KMS-11 (cell line): ENCODE results near the gene BTBD17.

ENCODE experiments used
- H2AFZ ChIP-seq: fragments of 200-600 bp; sonication (generic); 2 replicates; pipeline ENCODE4 v1.6.1; 2016; ENCODE audit warnings: antibody characterized with exemption, mixed run types, low read depth
- H3K27ac ChIP-seq: fragments of 200-600 bp; sonication (generic); 2 replicates; pipeline ENCODE4 v1.6.1; 2016; ENCODE audit warnings: mild to moderate bottlenecking, mixed run types
- H3K27me3 ChIP-seq: fragments of 200-600 bp; sonication (generic); 2 replicates; pipeline ENCODE4 v1.6.1; 2017; ENCODE audit warnings: mild to moderate bottlenecking, low read depth, mixed run types, moderate library complexity; ENCODE audit not compliant: insufficient read depth
- H3K36me3 ChIP-seq: fragments of 200-600 bp; sonication (generic); 2 replicates; pipeline ENCODE4 v1.6.1; 2017; ENCODE audit warnings: mild to moderate bottlenecking, mixed run types; ENCODE audit not compliant: insufficient read depth
- H3K4me1 ChIP-seq: fragments of 200-600 bp; sonication (generic); 2 replicates; pipeline ENCODE4 v1.6.1; 2016; ENCODE audit warnings: mild to moderate bottlenecking, low read depth, mixed run types; ENCODE audit not compliant: poor library complexity, severe bottlenecking
- H3K4me2 ChIP-seq: fragments of 200-600 bp; sonication (generic); 2 replicates; pipeline ENCODE4 v1.7.0; 2016; ENCODE audit warnings: mild to moderate bottlenecking, mixed run types
- H3K4me3 ChIP-seq: fragments of 200-600 bp; sonication (generic); IDR thresholded peaks from 2 replicates; pipeline ENCODE4 v1.6.1; 2017; ENCODE audit warnings: low read depth, low read length, mixed read lengths; ENCODE audit not compliant: insufficient read depth
- H3K79me2 ChIP-seq: fragments of 200-600 bp; sonication (generic); 2 replicates; pipeline ENCODE4 v1.6.1; 2016; ENCODE audit warnings: low read depth, mixed run types; ENCODE audit not compliant: insufficient read depth
- H3K9ac ChIP-seq: fragments of 200-600 bp; sonication (generic); 2 replicates; pipeline ENCODE4 v1.6.1; 2016; ENCODE audit warnings: mild to moderate bottlenecking, mixed run types
- H4K20me1 ChIP-seq: fragments of 200-600 bp; sonication (generic); 2 replicates; pipeline ENCODE4 v1.6.1; 2016; ENCODE audit warnings: mild to moderate bottlenecking, mixed run types; ENCODE audit not compliant: insufficient read depth
- CTCF ChIP-seq: fragments of 200-600 bp; sonication (generic); conservative IDR thresholded peaks from 2 replicates; pipeline ENCODE4 v1.6.1; 2017; ENCODE audit warnings: low read depth, mild to moderate bottlenecking, antibody characterized with exemption, low read length, moderate library complexity, mixed read lengths

BTBD17 gene

GRCh38 chr17:74332017-74332650, 29.5 kb downstream of the BTBD17 start:
- no peak overlapping the region for H2AFZ ChIP-seq
- TF ChIP-seq CTCF, result no peak
- no peaks in the 10 kb centered on the region for H4K20me1 ChIP-seq
- no peaks in the 10 kb centered on the region for H3K79me2 ChIP-seq
- H3K4me2 ChIP-seq, result no peak overlapping the region
- H3K27ac ChIP-seq, result no peak overlapping the region
- H3K36me3 ChIP-seq, result no peaks in the 10 kb centered on the region
- no peaks in the 10 kb centered on the region for H3K4me1 ChIP-seq
- H3K4me3 ChIP-seq, result no peak overlapping the region
- H3K27me3 ChIP-seq, result peaks cover 54% of the 10 kb centered on the region
- H3K9ac ChIP-seq, result no peak overlapping the region

GRCh38 chr17:74330446-74330845, 31.2 kb downstream of the BTBD17 start:
- Histone ChIP-seq H4K20me1 (no peaks in the 10 kb centered on the region), H2AFZ (no peak overlapping the region), H3K9ac (no peak overlapping the region), H3K4me2 (no peak overlapping the region), H3K4me1 (no peaks in the 10 kb centered on the region), H3K36me3 (no peaks in the 10 kb centered on the region), H3K79me2 (no peaks in the 10 kb centered on the region), H3K27ac (no peak overlapping the region), H3K4me3 (no peak overlapping the region), H3K27me3 (peaks cover 52% of the 10 kb centered on the region)
- no peak for TF ChIP-seq CTCF

GRCh38 chr17:74329378-74329777, 32.3 kb downstream of the BTBD17 start:
- H3K4me2 ChIP-seq, result no peak overlapping the region
- H3K27ac ChIP-seq, result no peak overlapping the region
- no peak for TF ChIP-seq CTCF
- H3K79me2 ChIP-seq, result no peaks in the 10 kb centered on the region
- no peaks in the 10 kb centered on the region for H3K36me3 ChIP-seq
- H2AFZ ChIP-seq, result no peak overlapping the region
- no peak overlapping the region for H3K4me3 ChIP-seq
- H3K4me1 ChIP-seq, result no peaks in the 10 kb centered on the region
- H3K27me3 ChIP-seq, result peaks cover 50% of the 10 kb centered on the region
- H3K9ac ChIP-seq, result no peak overlapping the region
- no peaks in the 10 kb centered on the region for H4K20me1 ChIP-seq

- TF ChIP-seq CTCF, result no peak
- no peak overlapping the region for H3K4me2 ChIP-seq
- H4K20me1 ChIP-seq, result no peaks in the 10 kb centered on the region
- H3K4me3 ChIP-seq, result no peak overlapping the region
- no peaks in the 10 kb centered on the region for H3K79me2 ChIP-seq
- no peaks in the 10 kb centered on the region for H3K4me1 ChIP-seq
- H2AFZ ChIP-seq, result no peak overlapping the region
- H3K36me3 ChIP-seq, result no peaks in the 10 kb centered on the region
- H3K27ac ChIP-seq, result no peak overlapping the region
- peaks cover 56% of the 10 kb centered on the region for H3K27me3 ChIP-seq
- no peak overlapping the region for H3K9ac ChIP-seq
These were observed 33.2 kb downstream of the BTBD17 start for GRCh38 chr17:74328487-74328886.
